Spleen (tissue), 11 donors: ENCODE results near the gene ANKRD11. TPM values are rescaled to one million over a fixed set of nuclear protein-coding genes. Genes with fewer than 3 reads are reported as not detected.

Source experiments
- DNase-seq: peaks from one replicate; pipeline ENCODE4 v3.0.0-alpha.2; 2020
- H3K27ac ChIP-seq, 8 donors: fragments of 200-600 bp; sonication (generic) in 7 of 8; 1 replicate in 4 of 8; 2 replicates in 4 of 8; pipeline versions ENCODE4 v1.5.0 to v1.8.0; 2016 to 2021; ENCODE audit warnings: inconsistent platforms in 4 of 8, mild to moderate bottlenecking in 4 of 8, moderate library complexity in 1 of 8
- H3K27me3 ChIP-seq, 7 donors: fragments of 200-600 bp; sonication (generic) in 6 of 7; replicated peaks in 1 of 7; 1 replicate in 4 of 7; 2 replicates in 3 of 7; pipeline versions ENCODE4 v1.5.0 to v1.8.0; 2016 to 2021; ENCODE audit warnings: inconsistent platforms in 3 of 7, mild to moderate bottlenecking in 1 of 7
- H3K36me3 ChIP-seq, 6 donors: fragments of 200-600 bp; sonication (generic) in 5 of 6; 1 replicate in 4 of 6; 2 replicates in 2 of 6; pipeline versions ENCODE4 v1.5.0 to v1.8.0; 2016 to 2021; ENCODE audit warnings: inconsistent platforms in 2 of 6
- H3K4me1 ChIP-seq, 6 donors: fragments of 200-600 bp; sonication (generic) in 5 of 6; 1 replicate in 3 of 6; 2 replicates in 3 of 6; pipeline versions ENCODE4 v1.5.0 to v1.8.0; 2016 to 2021; ENCODE audit warnings: inconsistent platforms in 3 of 6
- H3K4me3 ChIP-seq, 8 donors: fragments of 200-600 bp; sonication (generic) in 7 of 8; 1 replicate in 4 of 8; 2 replicates in 4 of 8; pipeline versions ENCODE4 v1.5.0 to v1.8.0; 2016 to 2021; ENCODE audit warnings: inconsistent platforms in 4 of 8, mild to moderate bottlenecking in 4 of 8, moderate library complexity in 2 of 8
- H3K9me3 ChIP-seq, 8 donors: fragments of 200-600 bp; sonication (generic) in 7 of 8; 1 replicate in 4 of 8; 2 replicates in 4 of 8; pipeline versions ENCODE4 v1.5.0 to v1.8.0; 2016 to 2021; ENCODE audit warnings: inconsistent platforms in 4 of 8
- POLR2A ChIP-seq, 3 donors: fragments of 450-650 bp; IDR thresholded peaks; one replicate each; pipeline ENCODE4 v1.5.1; 2017; ENCODE audit warnings: antibody characterized with exemption in 3 of 3, mild to moderate bottlenecking in 1 of 3
- POLR2AphosphoS5 ChIP-seq, 3 donors: sonication (generic); formaldehyde crosslinking; IDR thresholded peaks; one replicate each; pipeline ENCODE4 v1.5.1; 2017; ENCODE audit warnings: antibody characterized with exemption in 3 of 3
- WGBS, 5 donors: extraction: QIAGEN DNeasy Blood & Tissue Kit in 3 of 5; methylation state at CpG; one replicate each; pipeline versions ENCODE4 v1.1.5 to v1.1.7; 2013 to 2018; 5-methylcytosine and 5-hydroxymethylcytosine counted together
- intact Hi-C: fragments of 100-400 bp; cut with DNase I; formaldehyde crosslinking; loops from one replicate; pipeline ENCODE4 v1.15.0; 2023; ENCODE audit warnings: low total_unique reads
- polyA plus RNA-seq, 3 donors: library from polyadenylated mRNA; stranded (reverse); fragments of 200-250 nt; gene quantifications; one replicate each; pipeline ENCODE4 v1.2.1, GENCODE V29; 2013
- total RNA-seq, 7 donors: library from RNA; depleted of rRNA in 3 of 7; stranded (reverse); fragments of >200 nt in 3 of 7; fragmentation: NEBNext Ultra II Directional in 4 of 7; extraction: Animal tissue kit (Norgen Biotek cat#: 25700) in 4 of 7; gene quantifications; one replicate each; pipeline versions ENCODE4 v1.1.0 to v1.2.1, GENCODE V29; 2016 to 2021
- TF ChIP-seq, protein P1 (sequence below), 11 experiments: fragments of 200-600 bp in 7 of 11; fragments of 450-650 bp in 4 of 11; sonication (generic) in 4 of 11; IDR thresholded peaks in 8 of 11; conservative IDR thresholded peaks in 3 of 11; 1 replicate in 7 of 11; 2 replicates in 4 of 11; pipeline versions ENCODE4 v1.4.0 to v1.8.0; 2016 to 2021; ENCODE audit warnings: antibody characterized with exemption in 11 of 11, inconsistent platforms in 4 of 11, mild to moderate bottlenecking in 1 of 11
- donor health status: healthy with polysubstance abuse.
- donor health status: DM: no; HTN: no; CAD: no; lungs with moderate emphysema.
- donor health status: DM: no; HTN: no; CAD: no.
- donor health status: Bipolar disorder and iron deficiency.
- donor health status: healthy.
- donor health status: DM: no; HTN: no; CAD: no.
- donor health status: DM: yes; HTN: yes; CAD: no.

ANKRD11 gene
- total and polyA plus RNA-seq, 10 donors, result 29.0 to 203 (median 128) TPM

DNA sequence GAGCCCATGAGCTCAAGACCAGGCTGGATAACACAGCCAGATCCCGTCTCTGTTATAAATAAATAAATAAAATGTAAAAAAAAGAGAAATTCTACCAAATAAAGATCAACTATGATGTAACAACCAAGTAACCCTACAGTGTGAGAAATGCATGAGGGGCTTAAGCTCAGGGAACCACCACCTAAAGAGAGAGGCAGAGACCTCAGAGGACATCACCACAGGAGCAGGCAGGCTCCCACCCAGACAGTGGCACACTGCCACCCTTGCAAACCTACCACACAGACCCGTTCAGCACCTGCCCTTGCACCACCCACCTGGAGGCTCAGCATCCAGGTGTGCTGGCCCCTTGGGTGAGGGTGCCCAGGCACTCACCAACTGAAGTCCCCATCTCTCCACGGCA lies 45.6 kb downstream of the ANKRD11 start:
- intact Hi-C loops, result no loop called here
- Histone ChIP-seq H3K27me3 (no peaks in the 10 kb centered on the region), H3K27ac (peak overlapping the region in 2 of 8 donors; percentile 43 to 45), H3K9me3 (no peaks in the 10 kb centered on the region), H3K4me3 (no peak overlapping the region), H3K36me3 (peaks cover 0 to 6% (median 0%) of the 10 kb centered on the region in 6 donors), H3K4me1 (peaks cover 73 to 100% (median 98%) of the 10 kb centered on the region in 6 donors)
- TF ChIP-seq POLR2AphosphoS5 (IDR thresholded peaks at IDR 0.05) (peak in 2 of 3 donors; percentile 13 to 34), POLR2A (IDR thresholded peaks at IDR 0.05) (no peak)
- TF ChIP-seq, protein P1, sequence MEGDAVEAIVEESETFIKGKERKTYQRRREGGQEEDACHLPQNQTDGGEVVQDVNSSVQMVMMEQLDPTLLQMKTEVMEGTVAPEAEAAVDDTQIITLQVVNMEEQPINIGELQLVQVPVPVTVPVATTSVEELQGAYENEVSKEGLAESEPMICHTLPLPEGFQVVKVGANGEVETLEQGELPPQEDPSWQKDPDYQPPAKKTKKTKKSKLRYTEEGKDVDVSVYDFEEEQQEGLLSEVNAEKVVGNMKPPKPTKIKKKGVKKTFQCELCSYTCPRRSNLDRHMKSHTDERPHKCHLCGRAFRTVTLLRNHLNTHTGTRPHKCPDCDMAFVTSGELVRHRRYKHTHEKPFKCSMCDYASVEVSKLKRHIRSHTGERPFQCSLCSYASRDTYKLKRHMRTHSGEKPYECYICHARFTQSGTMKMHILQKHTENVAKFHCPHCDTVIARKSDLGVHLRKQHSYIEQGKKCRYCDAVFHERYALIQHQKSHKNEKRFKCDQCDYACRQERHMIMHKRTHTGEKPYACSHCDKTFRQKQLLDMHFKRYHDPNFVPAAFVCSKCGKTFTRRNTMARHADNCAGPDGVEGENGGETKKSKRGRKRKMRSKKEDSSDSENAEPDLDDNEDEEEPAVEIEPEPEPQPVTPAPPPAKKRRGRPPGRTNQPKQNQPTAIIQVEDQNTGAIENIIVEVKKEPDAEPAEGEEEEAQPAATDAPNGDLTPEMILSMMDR (IDR thresholded peaks at IDR 0.05 in 8 of 11, conservative IDR thresholded peaks at IDR 0.05 in 3 of 11), result no peak
- WGBS, 5 donors, result 40 to 55% (median 46%) methylated on average over 2 to 3 of the region's 3 CpGs
- DNase-seq, result peak; percentile 56

DNA sequence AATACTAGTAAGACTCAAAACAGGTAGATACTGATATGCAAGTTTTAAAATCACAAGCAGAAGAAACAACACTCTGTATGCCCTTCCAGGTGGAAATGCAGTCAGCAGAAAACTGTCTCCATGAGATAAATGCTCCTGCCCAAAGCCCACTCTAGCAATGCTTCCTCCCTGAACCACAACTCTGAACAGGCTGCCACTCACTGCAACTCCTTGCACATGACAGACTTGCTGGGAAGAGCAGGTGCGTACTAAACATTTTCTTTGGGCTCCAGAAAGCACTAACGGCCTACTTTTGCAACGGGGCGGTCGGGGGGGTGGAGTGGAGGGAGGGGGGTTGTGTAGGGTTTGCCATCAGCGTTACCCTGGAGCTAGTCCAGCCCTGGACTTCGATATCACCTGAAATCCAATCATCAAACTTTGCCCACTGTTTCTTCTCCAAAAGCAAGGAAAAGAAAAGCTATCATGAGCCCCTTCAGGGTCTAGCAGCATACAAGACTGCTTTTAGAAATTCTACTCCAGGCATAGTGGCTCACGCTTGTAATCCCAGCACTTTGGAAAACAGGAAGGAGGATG lies 46.1 kb downstream of the ANKRD11 start:
- TF ChIP-seq, protein P1 (IDR thresholded peaks at IDR 0.05 in 8 of 11, conservative IDR thresholded peaks at IDR 0.05 in 3 of 11), result no peak
- TF ChIP-seq POLR2AphosphoS5 (IDR thresholded peaks at IDR 0.05) (no peak), POLR2A (IDR thresholded peaks at IDR 0.05) (no peak)
- peak overlapping the region in 2 of 8 donors; percentile 43 to 45 for H3K27ac ChIP-seq
- intact Hi-C loops, result no loop called here
- no peaks in the 10 kb centered on the region for H3K27me3 ChIP-seq
- H3K4me1 ChIP-seq, result peaks cover 71 to 100% (median 98%) of the 10 kb centered on the region in 6 donors
- DNase-seq, result peak; percentile 35
- peaks cover 0 to 10% (median 0%) of the 10 kb centered on the region in 6 donors for H3K36me3 ChIP-seq
- no peaks in the 10 kb centered on the region for H3K9me3 ChIP-seq
- WGBS, 5 donors, result 25 to 67% (median 33%) methylated on average over 8 of the region's 8 CpGs
- H3K4me3 ChIP-seq, result peak overlapping the region in 1 of 8 donors; percentile 5

DNA sequence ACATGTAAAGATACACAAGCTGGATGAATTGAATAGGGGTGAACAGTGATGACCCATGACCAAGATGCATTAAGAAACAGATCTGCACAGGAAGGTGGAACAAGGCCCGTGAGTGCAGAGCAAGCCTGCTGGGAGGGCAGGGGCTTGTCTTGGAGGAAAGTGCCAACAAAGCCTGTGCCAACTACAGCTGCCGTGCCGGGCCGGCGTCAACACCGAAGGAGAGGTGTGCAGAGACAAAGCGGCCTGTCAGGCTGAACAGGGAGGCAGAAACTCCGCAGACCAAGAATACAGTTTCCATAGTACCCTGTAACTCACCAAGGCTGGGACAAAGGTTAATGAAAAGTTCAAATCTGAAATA lies 46.7 kb downstream of the ANKRD11 start:
- TF ChIP-seq POLR2AphosphoS5 (IDR thresholded peaks at IDR 0.05) (no peak), POLR2A (IDR thresholded peaks at IDR 0.05) (no peak)
- TF ChIP-seq, protein P1 (IDR thresholded peaks at IDR 0.05 in 8 of 11, conservative IDR thresholded peaks at IDR 0.05 in 3 of 11), result no peak
- Histone ChIP-seq H3K4me3 (peak overlapping the region in 1 of 8 donors; percentile 5), H3K27ac (peak overlapping the region in 2 of 8 donors; percentile 43 to 45), H3K4me1 (peaks cover 71 to 100% (median 98%) of the 10 kb centered on the region in 6 donors), H3K36me3 (peaks cover 0 to 10% (median 0%) of the 10 kb centered on the region in 6 donors), H3K9me3 (no peaks in the 10 kb centered on the region), H3K27me3 (no peaks in the 10 kb centered on the region)
- intact Hi-C loops, result no loop called here
- 44 to 62% (median 50%) methylated on average over 8 of the region's 8 CpGs for WGBS, 5 donors
- peak; percentile 20 for DNase-seq

DNA sequence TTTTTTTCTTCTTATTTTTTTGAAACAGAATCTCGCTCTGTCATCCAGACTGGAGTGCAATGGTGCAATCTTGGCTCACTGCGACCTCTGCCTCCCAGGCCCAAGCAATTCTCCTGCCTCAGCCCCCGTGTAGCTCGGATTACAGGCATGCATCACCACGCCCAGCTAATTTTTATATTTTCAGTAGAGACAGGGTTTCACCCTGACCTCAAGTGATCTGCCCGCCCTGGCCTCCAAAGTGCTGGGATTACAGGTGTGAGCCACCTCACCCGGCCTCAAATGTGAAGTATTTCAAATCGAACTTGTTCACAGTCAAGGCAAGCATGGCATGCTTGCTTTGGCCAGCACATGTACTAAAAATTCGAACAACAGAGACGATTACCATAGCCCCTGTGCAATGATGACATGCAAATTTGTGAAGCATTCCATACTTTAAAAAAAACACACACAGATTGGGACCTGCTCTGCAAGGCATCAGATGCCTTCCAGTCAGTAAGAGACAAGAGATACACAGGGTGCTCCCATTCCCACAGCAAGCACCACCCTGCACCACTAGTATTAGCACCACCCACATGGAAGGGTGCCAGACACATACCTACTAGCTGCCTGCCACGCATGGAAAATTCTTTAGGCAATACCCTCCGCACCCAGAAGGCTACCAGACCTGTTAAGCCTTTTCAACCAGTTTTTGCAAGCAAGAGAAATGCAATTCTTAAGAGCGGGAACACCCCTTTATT lies 47.2 kb downstream of the ANKRD11 start:
- Histone ChIP-seq H3K27me3 (no peaks in the 10 kb centered on the region), H3K27ac (peak overlapping the region in 4 of 8 donors; percentile 30 to 65 (median 38)), H3K9me3 (no peaks in the 10 kb centered on the region), H3K36me3 (peaks cover 0 to 10% (median 0%) of the 10 kb centered on the region in 6 donors), H3K4me3 (no peak overlapping the region), H3K4me1 (peaks cover 69 to 100% (median 98%) of the 10 kb centered on the region in 6 donors)
- TF ChIP-seq POLR2AphosphoS5 (IDR thresholded peaks at IDR 0.05), result no peak
- no peak for TF ChIP-seq POLR2A (IDR thresholded peaks at IDR 0.05)
- TF ChIP-seq, protein P1 (IDR thresholded peaks at IDR 0.05 in 8 of 11, conservative IDR thresholded peaks at IDR 0.05 in 3 of 11), result no peak
- DNase-seq, result peak; percentile 23
- intact Hi-C loops, result no loop called here
- 58 to 71% (median 62%) methylated on average over 13 of the region's 13 CpGs for WGBS, 5 donors
